ENCODE measurements around the gene VWF. TPM values are rescaled to one million over a fixed set of nuclear protein-coding genes. Genes with fewer than 3 reads are reported as not detected.

VWF gene
- total RNA-seq, 2 donors from 2014 or later: 20.9 to 63.2 TPM

DNA sequence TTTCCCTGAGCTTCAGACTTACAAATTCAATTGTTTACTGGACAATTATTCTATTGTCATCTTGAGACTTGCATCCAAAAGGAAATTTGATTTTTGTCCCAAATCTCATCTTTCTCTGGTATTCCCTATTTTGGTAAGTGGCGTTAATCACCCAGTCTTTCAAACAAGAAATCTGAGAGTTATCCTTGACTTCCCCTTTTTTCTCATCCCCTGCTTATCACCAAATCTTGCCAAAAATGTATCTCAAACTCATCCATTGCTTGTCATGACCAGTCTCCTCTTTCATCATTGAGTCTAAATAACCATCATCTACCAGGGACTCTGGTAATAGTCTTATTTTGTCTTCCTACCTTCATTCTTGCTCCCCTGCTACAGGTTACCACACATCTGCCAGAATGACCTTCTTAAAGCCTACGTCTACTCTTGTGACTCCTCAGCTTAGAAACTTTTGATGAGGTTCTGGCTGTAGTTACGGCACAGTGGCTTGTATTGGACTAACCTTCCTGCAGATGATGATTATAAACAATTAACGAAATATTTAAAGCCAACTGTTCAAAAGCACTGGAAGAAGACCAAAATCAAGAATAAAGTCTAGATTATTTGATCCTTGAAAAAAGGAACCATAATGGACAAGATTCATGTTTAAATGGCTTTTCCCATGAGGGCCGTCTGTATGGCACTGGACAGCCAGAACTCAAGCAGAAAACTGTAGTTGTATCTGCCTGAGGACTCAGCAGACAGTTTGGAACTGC, 170.5 kb downstream of the VWF start:
- H3K27me3 ChIP-seq: no peaks in the 10 kb centered on the region
- H3K36me3 ChIP-seq: no peaks in the 10 kb centered on the region

DNA sequence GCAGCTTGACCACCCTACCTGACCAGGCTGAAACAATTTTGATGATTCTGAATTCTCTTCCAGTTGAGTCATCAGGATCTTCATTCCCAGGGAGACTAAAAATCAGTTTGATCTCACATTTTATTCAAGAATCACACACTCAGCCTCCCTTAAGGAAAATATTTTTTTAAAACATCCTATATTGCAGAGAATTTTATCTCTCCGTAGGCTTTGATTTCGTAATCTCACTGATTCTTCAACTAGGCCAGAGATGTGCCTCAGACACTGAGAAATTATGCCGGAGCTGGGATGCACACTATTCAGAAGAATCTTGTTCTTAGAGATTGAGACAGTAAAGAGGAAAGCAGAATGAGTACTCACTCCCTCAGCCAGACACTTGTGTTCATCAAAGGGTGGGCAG, 172.4 kb downstream of the VWF start:
- H3K27me3 ChIP-seq: peaks cover 2% of the 10 kb centered on the region
- H3K4me3 ChIP-seq: no peak overlapping the region
- H3K9me3 ChIP-seq: no peaks in the 10 kb centered on the region
- no peak overlapping the region for H3K9ac ChIP-seq (ENCODE audit: low read depth in 2 of 2, low read length in 2 of 2)
- no peaks in the 10 kb centered on the region for H3K4me1 ChIP-seq
- no peak overlapping the region for H3K27ac ChIP-seq
- no peaks in the 10 kb centered on the region for H3K36me3 ChIP-seq
- no peak for DNase-seq
- intact Hi-C loops (cut with DNase I): no loop called here
- TF ChIP-seq, protein P1, sequence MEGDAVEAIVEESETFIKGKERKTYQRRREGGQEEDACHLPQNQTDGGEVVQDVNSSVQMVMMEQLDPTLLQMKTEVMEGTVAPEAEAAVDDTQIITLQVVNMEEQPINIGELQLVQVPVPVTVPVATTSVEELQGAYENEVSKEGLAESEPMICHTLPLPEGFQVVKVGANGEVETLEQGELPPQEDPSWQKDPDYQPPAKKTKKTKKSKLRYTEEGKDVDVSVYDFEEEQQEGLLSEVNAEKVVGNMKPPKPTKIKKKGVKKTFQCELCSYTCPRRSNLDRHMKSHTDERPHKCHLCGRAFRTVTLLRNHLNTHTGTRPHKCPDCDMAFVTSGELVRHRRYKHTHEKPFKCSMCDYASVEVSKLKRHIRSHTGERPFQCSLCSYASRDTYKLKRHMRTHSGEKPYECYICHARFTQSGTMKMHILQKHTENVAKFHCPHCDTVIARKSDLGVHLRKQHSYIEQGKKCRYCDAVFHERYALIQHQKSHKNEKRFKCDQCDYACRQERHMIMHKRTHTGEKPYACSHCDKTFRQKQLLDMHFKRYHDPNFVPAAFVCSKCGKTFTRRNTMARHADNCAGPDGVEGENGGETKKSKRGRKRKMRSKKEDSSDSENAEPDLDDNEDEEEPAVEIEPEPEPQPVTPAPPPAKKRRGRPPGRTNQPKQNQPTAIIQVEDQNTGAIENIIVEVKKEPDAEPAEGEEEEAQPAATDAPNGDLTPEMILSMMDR (IDR thresholded peaks at IDR 0.05): no peak

More for the DNA sequence above, 170.5 kb downstream of the VWF start:
- DNase-seq: no peak
- H3K4me3 ChIP-seq: no peak overlapping the region
- TF ChIP-seq, protein P1 (IDR thresholded peaks at IDR 0.05): no peak
- H3K9me3 ChIP-seq: no peaks in the 10 kb centered on the region
- intact Hi-C loops (cut with DNase I): no loop called here
- H3K4me1 ChIP-seq: no peaks in the 10 kb centered on the region
- H3K27ac ChIP-seq: no peak overlapping the region
- no peak overlapping the region for H3K9ac ChIP-seq (ENCODE audit: low read depth in 2 of 2, low read length in 2 of 2)

DNA sequence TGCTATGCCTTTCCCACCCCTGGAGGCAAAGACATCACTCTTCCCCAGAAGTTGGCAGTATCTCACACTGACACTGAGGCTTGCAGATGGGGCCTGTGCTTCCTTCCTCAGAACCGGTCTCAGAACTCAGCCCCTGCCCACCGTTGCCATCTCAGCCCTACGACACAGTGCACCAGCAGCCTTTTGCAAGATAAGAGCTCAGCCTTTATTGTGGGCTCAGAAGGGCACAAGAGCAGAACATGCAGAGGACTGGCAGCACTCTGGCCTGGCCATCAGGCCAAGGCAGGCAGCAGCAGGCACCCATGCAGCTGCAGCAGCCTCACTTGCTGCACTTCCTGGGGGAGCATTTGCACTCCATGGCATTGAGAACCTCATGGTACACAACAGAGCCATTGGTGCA, 175.8 kb downstream of the VWF start:
- Histone ChIP-seq H3K9ac (ENCODE audit: low read depth in 2 of 2, low read length in 2 of 2) (no peak overlapping the region), H3K9me3 (no peaks in the 10 kb centered on the region), H3K36me3 (no peaks in the 10 kb centered on the region), H3K27me3 (peaks cover 27% of the 10 kb centered on the region), H3K27ac (no peak overlapping the region), H3K4me3 (no peak overlapping the region), H3K4me1 (peaks cover 3% of the 10 kb centered on the region)
- intact Hi-C loops (cut with DNase I): no loop called here
- DNase-seq: no peak
- TF ChIP-seq, protein P1 (IDR thresholded peaks at IDR 0.05): no peak

DNA sequence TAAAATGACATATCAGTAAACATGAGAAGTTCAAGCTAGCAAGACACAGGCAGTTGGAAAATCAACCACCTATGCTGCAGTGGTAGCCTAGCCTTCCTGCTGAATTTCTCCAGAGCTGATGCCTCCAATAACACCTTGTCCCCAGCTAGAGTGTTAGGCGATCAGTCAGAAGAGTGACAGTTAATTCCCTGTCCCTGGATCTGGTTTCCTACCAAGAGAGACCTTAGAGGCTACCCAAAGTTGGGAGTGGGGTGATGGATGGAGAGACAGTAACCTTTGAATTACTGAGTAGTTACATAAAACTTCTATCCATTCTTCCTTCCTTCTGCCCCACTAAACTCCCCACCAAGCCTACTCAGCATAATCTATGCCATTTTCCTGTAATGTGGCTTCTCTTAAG, 177.5 kb downstream of the VWF start:
- H3K9ac ChIP-seq (ENCODE audit: low read depth in 2 of 2, low read length in 2 of 2): no peak overlapping the region

DNA sequence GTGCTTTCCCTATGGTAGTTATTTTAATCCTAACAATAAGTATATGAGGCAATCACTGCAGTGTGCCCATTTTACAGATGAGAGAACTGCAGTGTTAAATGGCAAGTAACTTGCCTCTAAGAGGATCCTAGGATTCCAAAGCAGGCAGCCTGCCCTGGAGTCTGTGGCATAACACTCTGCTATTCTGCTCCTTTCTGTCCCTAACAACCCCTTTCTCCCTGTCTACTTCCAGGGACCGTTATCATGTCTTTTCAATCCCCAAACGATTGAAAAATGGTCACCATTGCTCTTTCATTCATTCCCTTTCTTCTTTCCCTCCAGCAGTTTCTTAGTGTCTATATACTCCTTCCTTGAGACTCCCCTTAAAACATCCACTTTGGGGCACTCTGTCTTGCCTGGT, 178.1 kb downstream of the VWF start:
- no peak for DNase-seq
- no peak overlapping the region for H3K4me3 ChIP-seq
- no peaks in the 10 kb centered on the region for H3K9me3 ChIP-seq
- intact Hi-C loops (cut with DNase I): no loop called here
- no peak overlapping the region for H3K9ac ChIP-seq (ENCODE audit: low read depth in 2 of 2, low read length in 2 of 2)
- peaks cover 3% of the 10 kb centered on the region for H3K4me1 ChIP-seq
- H3K36me3 ChIP-seq: no peaks in the 10 kb centered on the region
- TF ChIP-seq, protein P1 (IDR thresholded peaks at IDR 0.05): no peak
- H3K27me3 ChIP-seq: peaks cover 27% of the 10 kb centered on the region
- H3K27ac ChIP-seq: no peak overlapping the region

More for the DNA sequence above, 177.5 kb downstream of the VWF start:
- Histone ChIP-seq H3K27me3 (peaks cover 27% of the 10 kb centered on the region), H3K4me1 (peaks cover 3% of the 10 kb centered on the region), H3K36me3 (no peaks in the 10 kb centered on the region), H3K27ac (no peak overlapping the region), H3K4me3 (no peak overlapping the region), H3K9me3 (no peaks in the 10 kb centered on the region)
- intact Hi-C loops (cut with DNase I): no loop called here
- no peak for DNase-seq
- TF ChIP-seq, protein P1 (IDR thresholded peaks at IDR 0.05): no peak

Data from colonic mucosa (tissue), 4 donors.